Tibial nerve (tissue), 4 donors: ENCODE measurements around the gene TTN. TPM values are rescaled to one million over a fixed set of nuclear protein-coding genes. Genes with fewer than 3 reads are reported as not detected.

Source experiments
- DNase-seq, 2 donors: peaks; one replicate each; pipeline ENCODE4 v3.0.0-alpha.2; 2019; ENCODE audit warnings: low spot score in 2 of 2
- H3K27ac ChIP-seq, 4 donors: fragments of 200-600 bp; sonication (generic) in 3 of 4; one replicate each; pipeline ENCODE4 v1.5.1; 2017 to 2019; ENCODE audit warnings: mild to moderate bottlenecking in 1 of 4
- H3K27me3 ChIP-seq, 2 donors: fragments of 200-600 bp; sonication (generic) in 1 of 2; one replicate each; pipeline versions ENCODE4 v1.5.1 to v1.6.0; 2017 to 2019
- H3K36me3 ChIP-seq, 3 donors: fragments of 200-600 bp; sonication (generic); one replicate each; pipeline ENCODE4 v1.5.1; 2018 to 2019
- H3K4me1 ChIP-seq, 4 donors: fragments of 200-600 bp; sonication (generic) in 3 of 4; one replicate each; pipeline ENCODE4 v1.5.1; 2017 to 2019
- H3K4me3 ChIP-seq, 4 donors: fragments of 200-600 bp; sonication (generic) in 3 of 4; one replicate each; pipeline ENCODE4 v1.5.1; 2017 to 2019; ENCODE audit warnings: mild to moderate bottlenecking in 1 of 4, moderate library complexity in 1 of 4
- H3K9me3 ChIP-seq, 4 donors: fragments of 200-600 bp; sonication (generic) in 3 of 4; one replicate each; pipeline ENCODE4 v1.5.1; 2017 to 2019
- CTCF ChIP-seq, 5 experiments: fragments of 200-600 bp in 3 of 5; fragments of 450-650 bp in 2 of 5; sonication (generic) in 3 of 5; IDR thresholded peaks; one replicate each; pipeline ENCODE4 v1.5.1; 2016 to 2019; ENCODE audit warnings: antibody characterized with exemption in 5 of 5, mild to moderate bottlenecking in 3 of 5, moderate library complexity in 2 of 5
- EP300 ChIP-seq, 2 donors: sonication (generic); formaldehyde crosslinking; IDR thresholded peaks; one replicate each; pipeline ENCODE4 v1.6.1; 2017; ENCODE audit warnings: antibody characterized with exemption in 2 of 2, mild to moderate bottlenecking in 1 of 2
- POLR2A ChIP-seq, 2 donors: fragments of 450-650 bp; IDR thresholded peaks; one replicate each; pipeline ENCODE4 v1.6.1; 2017; ENCODE audit warnings: antibody characterized with exemption in 2 of 2, mild to moderate bottlenecking in 2 of 2, moderate library complexity in 2 of 2
- WGBS, 2 donors: methylation state at CpG; one replicate each; pipeline ENCODE4 v1.1.5; 2018; 5-methylcytosine and 5-hydroxymethylcytosine counted together
- total RNA-seq, 4 donors: library from RNA; depleted of rRNA; stranded (reverse); fragments of >200 nt; gene quantifications; one replicate each; pipeline ENCODE4 v1.1.0, GENCODE V29; 2016

The TTN gene
- total RNA-seq, 4 donors from 2014 or later: 4.7 to 15.5 (median 9.2) TPM

- peaks cover 0 to 22% (median 0%) of the 10 kb centered on the region in 4 donors for H3K4me1 ChIP-seq
- WGBS, 2 donors: 51 to 67% methylated on average over 9 of the region's 9 CpGs
- H3K27me3 ChIP-seq: no peaks in the 10 kb centered on the region
- peak overlapping the region in 1 of 4 donors; percentile 19 for H3K4me3 ChIP-seq
- no peak overlapping the region for H3K27ac ChIP-seq
- peak in 1 of 2 donors; percentile 18 for DNase-seq
- no peaks in the 10 kb centered on the region for H3K36me3 ChIP-seq
- peaks cover 0 to 9% (median 0%) of the 10 kb centered on the region in 4 donors for H3K9me3 ChIP-seq
- no peak for TF ChIP-seq CTCF (IDR thresholded peaks at IDR 0.05)
These were observed 20.7 kb upstream of the TTN start for GRCh38 chr2:178827739-178828485.

- no peak overlapping the region for H3K27ac ChIP-seq
- no peak overlapping the region for H3K4me3 ChIP-seq
- peaks cover 0 to 22% (median 0%) of the 10 kb centered on the region in 4 donors for H3K4me1 ChIP-seq
- H3K27me3 ChIP-seq: no peaks in the 10 kb centered on the region
- TF ChIP-seq CTCF (IDR thresholded peaks at IDR 0.05) (no peak), EP300 (IDR thresholded peaks at IDR 0.05) (no peak), POLR2A (IDR thresholded peaks at IDR 0.05) (no peak)
- WGBS, 2 donors: 53 to 55% methylated on average over 1 of the region's 1 CpG
- H3K36me3 ChIP-seq: no peaks in the 10 kb centered on the region
- no peak for DNase-seq
- peaks cover 0 to 9% (median 0%) of the 10 kb centered on the region in 4 donors for H3K9me3 ChIP-seq
These were observed 19.9 kb upstream of the TTN start for GRCh38 chr2:178827111-178827510.

- H3K36me3 ChIP-seq: no peaks in the 10 kb centered on the region
- no peak for DNase-seq
- H3K27me3 ChIP-seq: no peaks in the 10 kb centered on the region
- H3K27ac ChIP-seq: no peak overlapping the region
- H3K4me3 ChIP-seq: no peak overlapping the region
- TF ChIP-seq CTCF (IDR thresholded peaks at IDR 0.05): no peak
- no peak for TF ChIP-seq EP300 (IDR thresholded peaks at IDR 0.05)
- TF ChIP-seq POLR2A (IDR thresholded peaks at IDR 0.05): no peak
- peaks cover 0 to 22% (median 0%) of the 10 kb centered on the region in 4 donors for H3K4me1 ChIP-seq
- H3K9me3 ChIP-seq: peaks cover 0 to 9% (median 0%) of the 10 kb centered on the region in 4 donors
- 0 to 50% methylated on average over 1 of the region's 1 CpG for WGBS, 2 donors
These were observed 18.0 kb upstream of the TTN start for GRCh38 chr2:178825183-178825582.

- DNase-seq: no peak
- Histone ChIP-seq H3K27me3 (no peaks in the 10 kb centered on the region), H3K9me3 (peaks cover 0 to 9% (median 0%) of the 10 kb centered on the region in 4 donors), H3K4me3 (no peak overlapping the region), H3K27ac (no peak overlapping the region), H3K4me1 (peaks cover 0 to 18% (median 0%) of the 10 kb centered on the region in 4 donors), H3K36me3 (no peaks in the 10 kb centered on the region)
- TF ChIP-seq POLR2A (IDR thresholded peaks at IDR 0.05): no peak
- no peak for TF ChIP-seq EP300 (IDR thresholded peaks at IDR 0.05)
- no peak for TF ChIP-seq CTCF (IDR thresholded peaks at IDR 0.05)
- WGBS, 2 donors: 87 to 94% methylated on average over 7 of the region's 7 CpGs
These were observed 17.0 kb upstream of the TTN start for GRCh38 chr2:178824181-178824580.

- H3K36me3 ChIP-seq: no peaks in the 10 kb centered on the region
These were observed 12.8 kb upstream of the TTN start for GRCh38 chr2:178819992-178820391.

More at GRCh38 chr2:178819992-178820391, 12.8 kb upstream of the TTN start:
- Histone ChIP-seq H3K9me3 (no peaks in the 10 kb centered on the region), H3K27ac (no peak overlapping the region), H3K27me3 (no peaks in the 10 kb centered on the region), H3K4me3 (no peak overlapping the region), H3K4me1 (no peaks in the 10 kb centered on the region)
- DNase-seq: no peak
- TF ChIP-seq CTCF (IDR thresholded peaks at IDR 0.05) (no peak), POLR2A (IDR thresholded peaks at IDR 0.05) (no peak), EP300 (IDR thresholded peaks at IDR 0.05) (no peak)
- WGBS, 2 donors: 45 to 46% methylated on average over 4 of the region's 4 CpGs
